Neural progenitor cell (in vitro differentiated cells): ENCODE data around the gene KRT6C. TPM values are rescaled to one million over a fixed set of nuclear protein-coding genes. Genes with fewer than 3 reads are reported as not detected.

ENCODE experiments used
- DNase-seq: peaks from one replicate; pipeline ENCODE4 v3.0.0-alpha.2; 2016; ENCODE audit warnings: low spot score
- H2AFZ ChIP-seq: fragments of 200-600 bp; sonication (generic); replicated peaks from 2 replicates; pipeline ENCODE4 v1.6.1; 2016; ENCODE audit warnings: antibody characterized with exemption
- H3F3A ChIP-seq: fragments of 200-600 bp; sonication (generic); 2 replicates; pipeline ENCODE4 v1.6.1; 2016; ENCODE audit warnings: antibody characterized with exemption, low read depth
- H3K27ac ChIP-seq: fragments of 200-600 bp; sonication (generic); 2 replicates; pipeline ENCODE4 v1.5.1; 2016; ENCODE audit warnings: mild to moderate bottlenecking
- H3K27me3 ChIP-seq: fragments of 200-600 bp; sonication (generic); 2 replicates; pipeline ENCODE4 v1.6.1; 2016; ENCODE audit warnings: mild to moderate bottlenecking, moderate library complexity
- H3K36me3 ChIP-seq: fragments of 200-600 bp; sonication (generic); 2 replicates; pipeline ENCODE4 v1.5.1; 2016
- H3K4me1 ChIP-seq: fragments of 200-600 bp; sonication (generic); 2 replicates; pipeline ENCODE4 v1.6.1; 2016; ENCODE audit warnings: mixed run types
- H3K4me2 ChIP-seq: fragments of 200-600 bp; sonication (generic); 2 replicates; pipeline ENCODE4 v1.6.1; 2016
- H3K4me3 ChIP-seq: fragments of 200-600 bp; sonication (generic); 2 replicates; pipeline ENCODE4 v1.5.1; 2016
- H3K79me2 ChIP-seq: fragments of 200-600 bp; sonication (generic); 2 replicates; pipeline ENCODE4 v1.6.1; 2016; ENCODE audit warnings: low read depth
- H3K9ac ChIP-seq: fragments of 200-600 bp; sonication (generic); 2 replicates; pipeline ENCODE4 v1.6.1; 2016
- H3K9me3 ChIP-seq: fragments of 200-600 bp; sonication (generic); 2 replicates; pipeline ENCODE4 v1.5.1; 2016; ENCODE audit warnings: low read depth
- H4K20me1 ChIP-seq: fragments of 200-600 bp; sonication (generic); 2 replicates; pipeline ENCODE4 v1.6.1; 2016; ENCODE audit warnings: low read depth
- H3K27ac Mint-ChIP-seq: 3 replicates; pipeline ENCODE4 v1.8.0; 2021; ENCODE audit warnings: mixed read lengths
- H3K27me3 Mint-ChIP-seq: 2 replicates; pipeline ENCODE4 v1.8.0; 2022; ENCODE audit warnings: low read depth, mild to moderate bottlenecking, inconsistent platforms, moderate library complexity, mixed read lengths; ENCODE audit not compliant: insufficient read depth
- H3K36me3 Mint-ChIP-seq: 3 replicates; pipeline ENCODE4 v1.8.0; 2021; ENCODE audit warnings: mixed read lengths
- H3K4me1 Mint-ChIP-seq: 3 replicates; pipeline ENCODE4 v1.8.0; 2021; ENCODE audit warnings: mixed read lengths
- H3K4me3 Mint-ChIP-seq: 3 replicates; pipeline ENCODE4 v1.8.0; 2021; ENCODE audit warnings: mild to moderate bottlenecking, moderate library complexity, mixed read lengths
- H3K9me3 Mint-ChIP-seq: 3 replicates; pipeline ENCODE4 v1.8.0; 2020; ENCODE audit warnings: mixed read lengths
- CTCF ChIP-seq: fragments of 200-600 bp; sonication (generic); IDR thresholded peaks from 2 replicates; pipeline ENCODE4 v1.5.1; 2017; ENCODE audit warnings: antibody characterized with exemption, mild to moderate bottlenecking
- EZH2 ChIP-seq: fragments of 200-600 bp; sonication (generic); IDR thresholded peaks from 2 replicates; pipeline ENCODE4 v1.6.1; 2017; ENCODE audit warnings: antibody characterized with exemption, mild to moderate bottlenecking, moderate library complexity
- EZH2phosphoT487 ChIP-seq: fragments of 200-600 bp; sonication (generic); IDR thresholded peaks from 2 replicates; pipeline ENCODE4 v1.6.1; 2017; ENCODE audit warnings: antibody characterized with exemption
- total RNA-seq: library from RNA; depleted of rRNA; stranded (reverse); fragments of >200 nt; gene quantifications from 2 replicates; pipeline ENCODE4 v1.2.3, GENCODE V29; 2015; ENCODE audit warnings: low replicate concordance

KRT6C gene
- total RNA-seq, 1 donor from 2014 or later, result not detected

- H3K4me2 ChIP-seq, result peak overlapping the region; percentile 19
- H3K9me3 Mint-ChIP-seq, result no peaks in the 10 kb centered on the region
- H4K20me1 ChIP-seq, result no peaks in the 10 kb centered on the region
Measured at GRCh38 chr12:52436000-52436827, 37.4 kb downstream of the KRT6C start.

GRCh38 chr12:52435659-52435999 is 38.0 kb downstream of the KRT6C start:
- Histone ChIP-seq H3K79me2 (no peaks in the 10 kb centered on the region), H3K4me2 (no peak overlapping the region), H3K4me3 (no peak overlapping the region), H3K27ac (no peak overlapping the region), H3K9ac (no peak overlapping the region), H3F3A (peaks cover 3% of the 10 kb centered on the region), H3K9me3 (no peaks in the 10 kb centered on the region), H3K36me3 (no peaks in the 10 kb centered on the region), H2AFZ (no peak overlapping the region), H4K20me1 (no peaks in the 10 kb centered on the region), H3K4me1 (no peaks in the 10 kb centered on the region), H3K27me3 (no peaks in the 10 kb centered on the region)
- Mint-ChIP-seq H3K27ac (no peak overlapping the region), H3K36me3 (no peaks in the 10 kb centered on the region), H3K9me3 (no peaks in the 10 kb centered on the region), H3K27me3 (peaks cover 6% of the 10 kb centered on the region), H3K4me1 (peaks cover 16% of the 10 kb centered on the region), H3K4me3 (no peak overlapping the region)
- no peak for TF ChIP-seq EZH2phosphoT487
- no peak for TF ChIP-seq CTCF
- TF ChIP-seq EZH2, result no peak
- DNase-seq, result no peak

More at GRCh38 chr12:52436000-52436827, 37.4 kb downstream of the KRT6C start:
- Mint-ChIP-seq H3K4me3 (no peak overlapping the region), H3K36me3 (no peaks in the 10 kb centered on the region), H3K27me3 (peaks cover 8% of the 10 kb centered on the region), H3K4me1 (peaks cover 22% of the 10 kb centered on the region), H3K27ac (peak overlapping the region; percentile 30)
- peaks cover 3% of the 10 kb centered on the region for H3F3A ChIP-seq
- no peak overlapping the region for H3K27ac ChIP-seq
- no peaks in the 10 kb centered on the region for H3K36me3 ChIP-seq
- H3K9me3 ChIP-seq, result no peaks in the 10 kb centered on the region
- no peak overlapping the region for H3K4me3 ChIP-seq
- TF ChIP-seq CTCF, result no peak
- no peak for TF ChIP-seq EZH2phosphoT487
- TF ChIP-seq EZH2, result no peak
- no peak for DNase-seq
- H3K9ac ChIP-seq, result no peak overlapping the region
- H2AFZ ChIP-seq, result no peak overlapping the region
- no peaks in the 10 kb centered on the region for H3K27me3 ChIP-seq
- peaks cover 6% of the 10 kb centered on the region for H3K4me1 ChIP-seq
- no peaks in the 10 kb centered on the region for H3K79me2 ChIP-seq

- no peak overlapping the region for H3K4me3 ChIP-seq
- Mint-ChIP-seq H3K27ac (no peak overlapping the region), H3K9me3 (no peaks in the 10 kb centered on the region), H3K4me1 (peaks cover 12% of the 10 kb centered on the region), H3K27me3 (peaks cover 6% of the 10 kb centered on the region), H3K4me3 (no peak overlapping the region), H3K36me3 (no peaks in the 10 kb centered on the region)
- no peak overlapping the region for H3K4me2 ChIP-seq
- no peak overlapping the region for H2AFZ ChIP-seq
- H3K9ac ChIP-seq, result no peak overlapping the region
- no peak overlapping the region for H3K27ac ChIP-seq
- H3K79me2 ChIP-seq, result no peaks in the 10 kb centered on the region
- TF ChIP-seq EZH2phosphoT487, result no peak
- H3K9me3 ChIP-seq, result no peaks in the 10 kb centered on the region
- H4K20me1 ChIP-seq, result no peaks in the 10 kb centered on the region
- peaks cover 3% of the 10 kb centered on the region for H3F3A ChIP-seq
- no peaks in the 10 kb centered on the region for H3K36me3 ChIP-seq
- no peaks in the 10 kb centered on the region for H3K4me1 ChIP-seq
- DNase-seq, result no peak
- H3K27me3 ChIP-seq, result no peaks in the 10 kb centered on the region
Measured at GRCh38 chr12:52434760-52435530, 38.7 kb downstream of the KRT6C start.
